ENCODE results near the gene ESR1.

GRCh38 chr6:151850479-151851003 is 43.1 kb downstream of the ESR1 start:
- TF ChIP-seq CTCF (optimal IDR thresholded peaks at IDR 0.05 in 1 of 3, IDR thresholded peaks at IDR 0.05 in 1 of 3, conservative IDR thresholded peaks at IDR 0.05 in 1 of 3; ENCODE audit: extremely low read depth in 1 of 3, insufficient read depth in 2 of 3, low read length in 3 of 3), result no peak
- TF ChIP-seq EZH2 (IDR thresholded peaks at IDR 0.05; ENCODE audit: low read length), result no peak

Data from keratinocyte (primary cell).